HG02610 (cell line): Measurements from ENCODE around the gene TEPSIN.

Experiments
- ATAC-seq: cut with Tn5 transposase; IDR thresholded peaks from one replicate; pipeline ENCODE4 v1.9.1; 2021; ENCODE audit warnings: mild to moderate bottlenecking, moderate library complexity; ENCODE audit not compliant: unreplicated experiment

TEPSIN gene

DNA sequence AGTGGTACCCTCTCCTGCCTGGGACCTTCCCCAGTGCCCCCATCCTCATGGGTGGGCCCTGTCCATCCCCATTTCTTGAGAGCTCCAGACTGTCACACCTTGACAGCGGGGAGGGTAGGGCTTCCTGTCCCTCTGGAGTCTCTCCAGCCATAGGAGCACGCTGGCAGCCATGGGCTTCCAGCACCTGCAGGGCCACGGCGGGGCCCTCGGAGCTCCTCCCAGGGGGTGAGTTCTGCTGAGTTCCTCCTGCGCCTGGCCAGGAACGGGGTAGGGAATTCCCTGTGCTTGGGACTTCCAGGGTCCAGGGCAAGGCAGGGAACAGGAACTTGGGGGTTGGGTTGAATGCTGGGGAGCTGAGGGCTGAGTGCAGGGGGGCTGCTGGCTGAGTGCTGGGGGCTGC lies 49.8 kb downstream of the TEPSIN start:
- ATAC-seq, result no peak

GRCh38 chr17:81188491-81188840 lies 50.4 kb downstream of the TEPSIN start:
- no peak for ATAC-seq

DNA sequence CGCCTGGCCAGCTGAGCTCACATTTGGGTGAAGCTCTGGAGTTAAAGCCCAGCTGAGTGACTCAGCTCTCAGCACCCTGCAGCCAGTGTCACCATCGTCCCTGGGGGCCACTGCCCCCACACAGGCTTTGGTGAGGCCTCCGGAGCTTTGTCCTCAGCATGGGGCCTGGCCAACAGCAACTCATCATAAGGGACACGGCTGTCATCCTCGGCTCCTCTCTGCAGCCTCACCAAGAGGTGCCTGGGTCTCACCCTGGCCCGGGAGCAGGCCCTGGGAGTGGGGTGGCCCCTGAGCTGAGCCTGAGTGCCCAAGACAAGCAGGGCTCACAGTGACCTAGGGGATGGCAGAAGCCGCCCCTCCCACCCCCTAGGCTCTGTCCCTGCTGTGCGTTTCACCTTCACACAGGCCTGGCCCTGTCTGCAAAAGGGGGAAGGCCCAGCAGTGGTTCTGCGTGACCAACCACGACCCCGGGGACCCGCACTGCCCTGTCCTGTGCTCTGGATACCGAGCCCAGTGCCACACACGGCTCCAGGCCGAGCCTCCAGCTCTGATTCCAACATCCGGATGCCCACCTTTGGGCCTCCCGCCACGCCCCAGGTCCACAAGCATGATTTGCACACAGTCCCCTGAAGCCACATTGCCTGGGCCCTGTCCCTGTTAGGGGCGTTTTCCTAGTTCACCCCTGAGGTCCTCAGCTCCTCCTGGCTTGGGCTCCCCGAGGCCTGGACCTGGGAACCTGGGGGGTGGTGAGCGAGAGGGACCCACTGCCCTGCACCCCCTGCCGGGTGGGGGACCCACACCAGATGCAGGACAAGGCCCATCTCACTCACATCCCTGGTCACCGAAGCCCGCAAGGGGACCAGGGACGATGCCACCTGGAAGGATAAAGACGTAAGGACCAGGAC lies 51.0 kb downstream of the TEPSIN start:
- no peak for ATAC-seq

- ATAC-seq, result no peak
Measured at GRCh38 chr17:81187120-81187519, 51.7 kb downstream of the TEPSIN start.

DNA sequence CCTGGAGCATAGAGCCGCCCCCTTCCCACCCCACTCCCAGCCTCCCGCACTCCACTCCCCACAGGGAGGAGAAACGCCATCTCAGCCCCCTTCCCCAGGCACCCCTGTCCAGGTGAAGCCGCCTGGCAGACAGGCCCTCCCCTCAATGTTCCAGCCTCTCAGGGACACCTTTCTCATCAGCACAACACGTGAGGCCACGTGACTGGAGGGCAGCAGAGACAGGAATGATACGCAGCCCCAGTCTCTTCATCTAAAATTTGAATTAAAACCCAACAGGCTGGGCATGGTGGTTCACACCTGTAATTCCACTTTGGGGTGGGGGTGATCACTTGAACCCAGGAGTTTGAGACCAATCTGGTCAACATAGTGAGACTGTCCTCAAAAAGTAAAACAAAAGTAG lies 52.7 kb downstream of the TEPSIN start:
- no peak for ATAC-seq

DNA sequence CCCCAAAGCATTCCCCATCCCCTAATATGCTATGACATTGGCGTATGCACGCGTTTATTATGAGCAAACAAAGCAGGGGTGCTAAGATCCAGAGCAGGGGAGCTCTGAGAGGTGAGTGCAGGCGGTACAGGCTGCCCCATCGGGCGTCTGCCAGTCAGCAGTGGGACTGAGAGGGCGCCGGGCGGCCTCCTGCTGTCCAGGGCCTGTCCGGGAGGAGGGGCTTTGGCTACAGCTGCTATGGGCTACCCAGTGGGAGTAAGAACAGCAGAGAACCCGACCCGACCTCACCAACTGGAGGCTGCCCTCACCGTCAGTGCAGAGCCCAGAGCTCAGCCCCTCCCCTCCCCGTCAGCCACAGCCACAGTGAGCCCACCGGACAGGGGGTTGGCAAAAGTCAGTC lies 54.3 kb downstream of the TEPSIN start:
- no peak for ATAC-seq

- ATAC-seq, result no peak
Measured at GRCh38 chr17:81183807-81184206, 55.0 kb downstream of the TEPSIN start.

GRCh38 chr17:81183316-81183715 lies 55.5 kb downstream of the TEPSIN start:
- ATAC-seq, result no peak

GRCh38 chr17:81182596-81182995 lies 56.3 kb downstream of the TEPSIN start:
- ATAC-seq, result no peak

DNA sequence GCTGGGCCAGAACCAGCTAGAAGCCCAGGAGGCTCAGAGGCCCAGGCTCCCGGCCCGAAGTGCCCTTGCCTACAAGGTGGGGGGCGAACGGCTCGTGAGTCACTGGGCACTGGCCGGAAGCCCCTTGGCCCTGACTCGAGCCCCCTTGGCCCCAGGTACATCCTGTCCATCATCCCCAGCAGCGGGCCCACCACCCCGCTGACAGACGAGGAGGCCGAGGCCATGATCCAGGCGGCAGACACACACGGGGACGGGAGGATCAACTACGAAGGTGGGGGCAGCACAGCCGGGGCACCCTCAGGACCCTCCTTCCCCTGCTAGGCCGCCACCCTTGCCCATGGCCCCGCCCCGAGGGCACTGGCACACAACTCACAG lies 57.1 kb downstream of the TEPSIN start:
- no peak for ATAC-seq

- ATAC-seq, result no peak
Measured at GRCh38 chr17:81180836-81181810, 57.7 kb downstream of the TEPSIN start.

- no peak for ATAC-seq
Measured at GRCh38 chr17:81179861-81180260, 59.0 kb downstream of the TEPSIN start.

DNA sequence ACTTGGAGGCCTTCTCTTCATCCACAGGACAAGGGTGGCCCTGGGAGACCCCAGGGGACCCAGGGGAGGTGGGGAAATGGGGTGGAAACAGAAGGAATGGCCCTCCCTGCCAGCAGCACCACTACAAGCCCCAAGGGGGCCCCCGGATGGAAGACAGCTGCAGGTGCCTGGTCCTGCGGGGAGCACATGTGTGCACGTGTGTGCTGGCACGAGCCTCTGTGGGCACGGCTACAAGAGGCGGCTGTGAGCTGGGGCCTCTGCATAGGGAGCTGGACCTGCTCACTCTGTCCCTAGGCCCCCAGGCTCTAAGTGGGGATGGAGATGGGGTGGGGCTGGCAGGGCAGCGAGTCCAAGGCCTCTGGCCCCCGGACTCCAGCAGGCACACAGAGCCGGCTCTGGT lies 59.6 kb downstream of the TEPSIN start:
- ATAC-seq, result no peak
